ENCODE results near the gene HLA-DOB. TPM values are rescaled to one million over a fixed set of nuclear protein-coding genes. Genes with fewer than 3 reads are reported as not detected.

Gene HLA-DOB
- total and polyA plus RNA-seq, 12 donors = 0.28 to 1.6 (median 0.66) TPM; not detected in 4

- DNase-seq = no peak
- 96 to 99% (median 97%) methylated on average over 5 of the region's 5 CpGs for WGBS, 4 donors
- Histone ChIP-seq H3K4me1 (replicated peaks in 1 of 2) (no peaks in the 10 kb centered on the region), H3K9me3 (replicated peaks in 1 of 3) (no peaks in the 10 kb centered on the region), H3K27me3 (no peaks in the 10 kb centered on the region), H3K36me3 (replicated peaks in 1 of 2) (peaks cover 0 to 32% of the 10 kb centered on the region in 2 donors), H3K27ac (no peak overlapping the region), H3K4me3 (no peak overlapping the region)
- no peak for TF ChIP-seq POLR2A (IDR thresholded peaks at IDR 0.05)
- TF ChIP-seq, protein P1, sequence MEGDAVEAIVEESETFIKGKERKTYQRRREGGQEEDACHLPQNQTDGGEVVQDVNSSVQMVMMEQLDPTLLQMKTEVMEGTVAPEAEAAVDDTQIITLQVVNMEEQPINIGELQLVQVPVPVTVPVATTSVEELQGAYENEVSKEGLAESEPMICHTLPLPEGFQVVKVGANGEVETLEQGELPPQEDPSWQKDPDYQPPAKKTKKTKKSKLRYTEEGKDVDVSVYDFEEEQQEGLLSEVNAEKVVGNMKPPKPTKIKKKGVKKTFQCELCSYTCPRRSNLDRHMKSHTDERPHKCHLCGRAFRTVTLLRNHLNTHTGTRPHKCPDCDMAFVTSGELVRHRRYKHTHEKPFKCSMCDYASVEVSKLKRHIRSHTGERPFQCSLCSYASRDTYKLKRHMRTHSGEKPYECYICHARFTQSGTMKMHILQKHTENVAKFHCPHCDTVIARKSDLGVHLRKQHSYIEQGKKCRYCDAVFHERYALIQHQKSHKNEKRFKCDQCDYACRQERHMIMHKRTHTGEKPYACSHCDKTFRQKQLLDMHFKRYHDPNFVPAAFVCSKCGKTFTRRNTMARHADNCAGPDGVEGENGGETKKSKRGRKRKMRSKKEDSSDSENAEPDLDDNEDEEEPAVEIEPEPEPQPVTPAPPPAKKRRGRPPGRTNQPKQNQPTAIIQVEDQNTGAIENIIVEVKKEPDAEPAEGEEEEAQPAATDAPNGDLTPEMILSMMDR (IDR thresholded peaks at IDR 0.05) = no peak
- intact Hi-C loops (cut with DNase I) = no loop called here
These were observed 13.2 kb upstream of the HLA-DOB start for GRCh38 chr6:32830017-32830416.

GRCh38 chr6:32829495-32829894 is 12.7 kb upstream of the HLA-DOB start:
- Histone ChIP-seq H3K4me1 (replicated peaks in 1 of 2) (no peaks in the 10 kb centered on the region), H3K9me3 (replicated peaks in 1 of 3) (no peaks in the 10 kb centered on the region), H3K4me3 (no peak overlapping the region), H3K36me3 (replicated peaks in 1 of 2) (peaks cover 0 to 29% of the 10 kb centered on the region in 2 donors), H3K27ac (no peak overlapping the region), H3K27me3 (no peaks in the 10 kb centered on the region)
- TF ChIP-seq POLR2A (IDR thresholded peaks at IDR 0.05) = no peak
- TF ChIP-seq, protein P1 (IDR thresholded peaks at IDR 0.05) = no peak
- 78 to 83% (median 82%) methylated on average over 7 of the region's 7 CpGs for WGBS, 4 donors
- no peak for DNase-seq
- intact Hi-C loops (cut with DNase I) = loop anchor here in 1 of 2 donors (5.0 kb wide), 1 partner anchor 38 kb away; no protein-coding TSS in a partner anchor

GRCh38 chr6:32827025-32827424 is 10.2 kb upstream of the HLA-DOB start:
- whole genome bisulfite sequencing, 4 donors = 79 to 81% (median 80%) methylated on average over 3 of the region's 3 CpGs
- Histone ChIP-seq H3K27me3 (no peaks in the 10 kb centered on the region), H3K4me1 (replicated peaks in 1 of 2) (no peaks in the 10 kb centered on the region), H3K36me3 (replicated peaks in 1 of 2) (peaks cover 0 to 29% of the 10 kb centered on the region in 2 donors), H3K9me3 (replicated peaks in 1 of 3) (no peaks in the 10 kb centered on the region), H3K4me3 (no peak overlapping the region), H3K27ac (no peak overlapping the region)
- intact Hi-C loops (cut with DNase I) = loop anchor here in 1 of 2 donors (5.0 kb wide), 1 partner anchor 40 kb away; no protein-coding TSS in a partner anchor
- no peak for DNase-seq
- TF ChIP-seq, protein P1 (IDR thresholded peaks at IDR 0.05) = no peak
- TF ChIP-seq POLR2A (IDR thresholded peaks at IDR 0.05) = no peak

GRCh38 chr6:32825966-32826365 is 9.2 kb upstream of the HLA-DOB start:
- Histone ChIP-seq H3K4me1 (replicated peaks in 1 of 2) (no peaks in the 10 kb centered on the region), H3K27me3 (no peaks in the 10 kb centered on the region), H3K36me3 (replicated peaks in 1 of 2) (peaks cover 0 to 24% of the 10 kb centered on the region in 2 donors), H3K27ac (no peak overlapping the region), H3K9me3 (replicated peaks in 1 of 3) (no peaks in the 10 kb centered on the region), H3K4me3 (no peak overlapping the region)
- TF ChIP-seq, protein P1 (IDR thresholded peaks at IDR 0.05) = peak in 5 of 6 experiments; percentile 21 to 47 (median 45)
- no peak for TF ChIP-seq POLR2A (IDR thresholded peaks at IDR 0.05)
- intact Hi-C loops (cut with DNase I) = loop anchor here in 1 of 2 donors (5.0 kb wide), 1 partner anchor 41 kb away; no protein-coding TSS in a partner anchor
- 37 to 53% (median 47%) methylated on average over 2 of the region's 2 CpGs for WGBS, 4 donors
- no peak for DNase-seq

Data from adrenal gland (tissue), 12 donors.